Dedifferentiated amniotic fluid mesenchymal stem cell (primary cell): ENCODE results near the gene COL1A1.

ENCODE experiments used
- DNase-seq: peaks from one replicate; pipeline ENCODE4 v3.0.0-alpha.2; 2016; ENCODE audit errors: extremely low spot score

Gene COL1A1

GRCh38 chr17:50141026-50141744, 60.2 kb downstream of the COL1A1 start:
- no peak for DNase-seq

GRCh38 chr17:50139950-50140885, 61.2 kb downstream of the COL1A1 start:
- no peak for DNase-seq

- no peak for DNase-seq
Observed at GRCh38 chr17:50139185-50139783, 62.1 kb downstream of the COL1A1 start.

GRCh38 chr17:50137042-50137441, 64.4 kb downstream of the COL1A1 start:
- no peak for DNase-seq

GRCh38 chr17:50136096-50136687, 65.2 kb downstream of the COL1A1 start:
- DNase-seq: no peak

- no peak for DNase-seq
Observed at GRCh38 chr17:50135316-50136095, 65.9 kb downstream of the COL1A1 start.

GRCh38 chr17:50134206-50135110, 67.0 kb downstream of the COL1A1 start:
- DNase-seq: no peak

GRCh38 chr17:50133769-50134099, 67.7 kb downstream of the COL1A1 start:
- no peak for DNase-seq
